PC-3 (cell line): ENCODE results near the gene VSTM2B. TPM values are rescaled to one million over a fixed set of nuclear protein-coding genes. Genes with fewer than 3 reads are reported as not detected.
"Not testable (repeated sequence)": the region's sequence is repeated elsewhere in the genome, so short reads cannot be mapped to it uniquely, and the experiment has no call there.

Source experiments
- ATAC-seq: fragments of 200-7000 bp; cut with Tn5 transposase; 2 replicates; pipeline ENCODE4 v1.9.1; 2020; ENCODE audit warnings: mild to moderate bottlenecking, moderate library complexity
- BruUV-seq: library from RNA; stranded (reverse); fragments of 400-500 nt; replicated peaks from 2 replicates; lab custom pipeline; 2021; lab: Mats Ljungman, UMichigan
- CTCF ChIA-PET: fragments of 300-600 bp; sonication (Branson Sonifier 250); formaldehyde crosslinking; loops from one replicate; lab custom pipeline; 2022; ENCODE audit warnings: antibody characterized with exemption; lab: Charles Lee
- POLR2A ChIA-PET: fragments of 300-600 bp; sonication (Branson Sonifier 250); formaldehyde crosslinking; loops from one replicate; lab custom pipeline; 2022; ENCODE audit warnings: antibody characterized with exemption; ENCODE audit not compliant: unreplicated experiment; lab: Charles Lee
- DNase-seq: peaks from one replicate; pipeline ENCODE4 v3.0.0-alpha.2; 2015
- H2AFZ ChIP-seq: fragments of 300-600 bp; sonication (generic); 2 replicates; pipeline ENCODE4 v1.6.0; 2016; ENCODE audit warnings: antibody characterized with exemption, low read length
- H3F3A ChIP-seq: fragments of 300-600 bp; sonication (generic); one replicate; pipeline ENCODE4 v1.6.0; 2017; ENCODE audit warnings: antibody characterized with exemption, low read length, control low read depth, mild to moderate bottlenecking; ENCODE audit not compliant: unreplicated experiment
- H3K27ac ChIP-seq: fragments of 300-600 bp; sonication (generic); 2 replicates; pipeline ENCODE4 v1.5.1; 2016; ENCODE audit warnings: mild to moderate bottlenecking, low read length
- H3K27me3 ChIP-seq: fragments of 300-600 bp; sonication (generic); 2 replicates; pipeline ENCODE4 v1.6.1; 2016; ENCODE audit warnings: low read length, mixed read lengths
- H3K36me3 ChIP-seq: fragments of 300-600 bp; sonication (generic); 2 replicates; pipeline ENCODE4 v1.6.1; 2016; ENCODE audit warnings: low read depth, mixed run types, low read length, mixed read lengths
- H3K4me1 ChIP-seq: fragments of 300-600 bp; sonication (generic); 2 replicates; pipeline ENCODE4 v1.5.1; 2016; ENCODE audit warnings: low read length; ENCODE audit not compliant: insufficient read depth
- H3K4me2 ChIP-seq: fragments of 300-600 bp; sonication (generic); 2 replicates; pipeline ENCODE4 v1.6.0; 2016; ENCODE audit warnings: low read length
- H3K4me3 ChIP-seq: fragments of 300-600 bp; sonication (generic); 2 replicates; pipeline ENCODE4 v1.5.1; 2016; ENCODE audit warnings: mild to moderate bottlenecking, low read length, mixed read lengths
- H3K79me2 ChIP-seq: fragments of 300-600 bp; sonication (generic); 2 replicates; pipeline ENCODE4 v1.6.1; 2017; ENCODE audit warnings: low read length, mixed read lengths
- H3K9ac ChIP-seq: fragments of 300-600 bp; sonication (generic); 2 replicates; pipeline ENCODE4 v1.6.0; 2016; ENCODE audit warnings: mild to moderate bottlenecking, low read length
- H3K9me2 ChIP-seq: fragments of 300-600 bp; sonication (generic); replicated peaks from 2 replicates; pipeline ENCODE4 v1.6.1; 2016; ENCODE audit warnings: mixed run types, low read length, mixed read lengths
- H3K9me3 ChIP-seq: fragments of 300-600 bp; sonication (generic); 2 replicates; pipeline ENCODE4 v1.6.1; 2016; ENCODE audit warnings: low read length, mixed read lengths
- H4K20me1 ChIP-seq: fragments of 300-600 bp; sonication (generic); 2 replicates; pipeline ENCODE4 v1.6.1; 2016; ENCODE audit warnings: low read length, mixed read lengths
- CTCF ChIP-seq: fragments of 300-600 bp; sonication (generic); conservative IDR thresholded peaks from 2 replicates; pipeline ENCODE4 v1.5.1; 2017; ENCODE audit warnings: antibody characterized with exemption, low read depth, mild to moderate bottlenecking, low read length
- EZH2phosphoT487 ChIP-seq: fragments of 300-600 bp; sonication (generic); IDR thresholded peaks from 2 replicates; pipeline ENCODE4 v1.6.1; 2018; ENCODE audit warnings: mild to moderate bottlenecking, antibody characterized with exemption, low read length, borderline replicate concordance
- intact Hi-C: fragments of 100-400 bp; cut with micrococcal nuclease; formaldehyde crosslinking; loops from 2 replicates; pipeline ENCODE4 v1.9.0; 2023
- total RNA-seq: library from RNA; depleted of rRNA; stranded (reverse); fragments of >200 nt; gene quantifications from 2 replicates; pipeline ENCODE4 v1.2.3, GENCODE V29; 2014

The VSTM2B gene
- total RNA-seq, 1 experiment from 2014 or later: not detected

DNA sequence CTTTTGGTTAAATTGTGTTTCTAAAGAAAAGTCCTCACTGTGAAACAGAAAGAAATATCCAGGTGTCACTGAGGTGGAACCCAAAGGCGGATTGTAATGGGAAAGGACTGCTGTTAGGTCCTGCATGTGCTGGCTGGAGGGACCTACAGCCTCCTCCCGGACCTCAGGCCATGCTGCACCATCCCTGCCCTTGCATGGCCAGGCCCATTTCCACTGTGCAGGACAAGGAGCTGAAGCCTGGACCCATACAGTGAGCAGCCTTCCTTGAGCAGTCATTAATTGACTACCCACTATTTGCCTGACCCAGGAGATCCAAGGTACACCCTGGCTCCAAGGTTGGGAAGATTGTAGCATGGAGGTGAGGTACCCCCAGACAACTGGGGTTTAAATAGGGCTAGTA is 17.6 kb downstream of the VSTM2B start:
- H3K27ac ChIP-seq: no peak overlapping the region
- intact Hi-C loops: no loop called here
- POLR2A ChIA-PET: no interaction called here
- no peaks in the 10 kb centered on the region for H3K27me3 ChIP-seq
- no peak for ATAC-seq
- H2AFZ ChIP-seq: no peak overlapping the region
- H3K9me2 ChIP-seq: no peaks in the 10 kb centered on the region
- no peak for TF ChIP-seq CTCF
- no peaks in the 10 kb centered on the region for H3K36me3 ChIP-seq
- H3F3A ChIP-seq: no peaks in the 10 kb centered on the region
- no peak overlapping the region for H3K9ac ChIP-seq
- no peaks in the 10 kb centered on the region for H3K4me1 ChIP-seq
- DNase-seq: no peak
- H3K4me3 ChIP-seq: no peak overlapping the region
- BruUV-seq: no TSS peak
- no peaks in the 10 kb centered on the region for H3K9me3 ChIP-seq
- H4K20me1 ChIP-seq: no peaks in the 10 kb centered on the region
- no peak overlapping the region for H3K4me2 ChIP-seq
- CTCF ChIA-PET: no interaction called here
- H3K79me2 ChIP-seq: no peaks in the 10 kb centered on the region

DNA sequence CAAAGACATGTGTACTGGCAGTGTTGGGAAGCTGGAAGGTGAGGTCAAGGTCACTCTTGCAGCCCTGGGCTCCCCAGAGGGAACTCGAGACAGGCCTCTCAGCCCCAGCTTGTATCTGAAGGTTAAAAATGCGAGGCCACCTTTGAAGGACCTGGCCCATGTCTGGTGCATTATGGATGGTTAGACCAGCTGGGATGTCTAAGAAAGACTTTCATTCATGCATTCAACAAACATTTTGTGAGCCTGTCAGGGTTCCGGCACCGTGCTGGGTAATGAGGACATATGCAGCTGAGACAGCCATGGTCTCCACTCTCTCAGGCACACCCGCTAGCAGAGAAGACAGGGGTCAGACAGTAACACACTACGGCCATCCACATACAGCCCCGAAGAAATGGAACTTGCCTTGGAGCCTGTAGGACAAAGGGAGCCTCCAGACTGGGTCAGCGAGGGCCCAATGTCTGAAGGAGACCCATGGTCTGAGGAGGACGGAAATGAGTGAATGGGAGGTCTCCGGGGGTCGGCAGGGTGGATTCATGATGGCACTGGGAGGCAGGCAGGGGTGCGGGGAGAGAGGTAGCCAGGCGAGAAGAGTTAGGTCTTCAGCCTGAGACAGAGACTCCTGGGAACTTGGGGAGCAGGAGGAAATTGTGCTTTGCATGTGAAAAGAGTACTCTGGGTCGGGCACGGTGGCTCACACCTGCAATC is 19.0 kb downstream of the VSTM2B start:
- Histone ChIP-seq H3K4me1 (no peaks in the 10 kb centered on the region), H3K27ac (no peak overlapping the region), H3K4me3 (no peak overlapping the region), H3F3A (no peaks in the 10 kb centered on the region), H3K9ac (no peak overlapping the region), H2AFZ (no peak overlapping the region), H3K9me2 (no peaks in the 10 kb centered on the region), H3K36me3 (no peaks in the 10 kb centered on the region), H3K79me2 (no peaks in the 10 kb centered on the region), H3K9me3 (no peaks in the 10 kb centered on the region), H3K4me2 (no peak overlapping the region), H3K27me3 (no peaks in the 10 kb centered on the region), H4K20me1 (no peaks in the 10 kb centered on the region)
- DNase-seq (no peak), ATAC-seq (no peak)
- no peak for TF ChIP-seq EZH2phosphoT487
- CTCF ChIA-PET: no interaction called here
- BruUV-seq: no TSS peak
- intact Hi-C loops: no loop called here
- POLR2A ChIA-PET: no interaction called here

DNA sequence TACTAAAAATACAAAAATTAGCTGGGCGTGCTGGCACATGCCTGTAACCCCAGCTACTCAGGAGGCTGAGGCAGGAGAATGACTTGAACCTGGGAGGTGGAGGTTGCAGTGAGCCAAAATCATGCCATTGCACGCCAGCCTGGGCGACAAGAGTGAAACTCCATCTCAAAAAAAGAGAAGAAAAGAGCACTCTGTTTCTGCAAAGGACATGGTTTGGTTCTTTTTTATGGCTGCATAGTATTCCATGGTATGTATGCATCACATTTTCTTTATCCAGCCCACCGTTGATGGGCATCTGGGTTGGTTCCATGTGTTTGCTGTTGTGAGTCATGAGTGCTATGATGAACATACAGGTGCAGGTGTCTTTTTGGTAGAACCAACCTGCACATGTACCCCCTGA is 19.7 kb downstream of the VSTM2B start:
- H3K9me3 ChIP-seq, H3K4me2 ChIP-seq, H3K36me3 ChIP-seq, H3K9ac ChIP-seq, intact Hi-C loops, H3K4me1 ChIP-seq, DNase-seq, H3K4me3 ChIP-seq, H4K20me1 ChIP-seq, H2AFZ ChIP-seq, CTCF ChIA-PET, BruUV-seq, ATAC-seq, H3K27me3 ChIP-seq, H3F3A ChIP-seq, H3K79me2 ChIP-seq, H3K9me2 ChIP-seq, POLR2A ChIA-PET, H3K27ac ChIP-seq: not testable (repeated sequence)
